NCI-H187 treated with DMSO at 0.1 percent for 48 hours (cell line): ENCODE measurements around the gene RABGAP1L.
"Not testable (repeated sequence)": the region's sequence is repeated elsewhere in the genome, so short reads cannot be mapped to it uniquely, and the experiment has no call there.

Source experiments
- DNase-seq: peaks from one replicate; lab custom pipeline; 2025; lab: John Stamatoyannopoulos, UW

RABGAP1L gene

DNA sequence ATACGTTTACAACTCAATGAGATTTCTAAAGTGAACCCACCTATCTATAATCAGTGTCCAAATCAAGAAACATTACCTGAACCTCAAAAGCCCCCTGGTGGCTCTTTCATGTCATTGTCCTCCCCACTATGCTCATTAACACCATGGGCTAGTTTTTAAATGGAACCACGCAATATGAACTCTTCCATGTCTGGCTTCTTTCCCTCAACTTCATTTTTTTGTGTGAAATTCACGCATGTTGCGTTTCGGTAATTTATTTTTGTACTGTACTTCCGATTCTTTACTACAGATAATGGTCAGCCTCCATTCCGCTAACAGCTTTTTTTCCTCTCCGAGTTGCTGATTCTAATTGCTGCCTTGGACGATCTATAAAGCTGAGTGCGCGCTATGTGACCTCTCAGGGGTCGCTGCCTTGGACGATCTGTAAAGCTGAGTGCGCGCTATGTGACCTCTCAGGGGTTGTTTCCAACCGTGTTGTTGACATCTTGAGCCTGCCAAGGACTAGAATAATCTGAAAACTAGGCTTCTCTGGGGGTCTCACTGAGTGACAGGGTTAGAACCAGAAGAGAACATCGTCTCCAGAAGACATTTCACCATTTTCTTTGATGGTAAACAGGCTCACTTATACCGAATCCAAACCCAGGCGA is 839.4 kb downstream of the RABGAP1L start:
- peak; percentile 62 for DNase-seq

DNA sequence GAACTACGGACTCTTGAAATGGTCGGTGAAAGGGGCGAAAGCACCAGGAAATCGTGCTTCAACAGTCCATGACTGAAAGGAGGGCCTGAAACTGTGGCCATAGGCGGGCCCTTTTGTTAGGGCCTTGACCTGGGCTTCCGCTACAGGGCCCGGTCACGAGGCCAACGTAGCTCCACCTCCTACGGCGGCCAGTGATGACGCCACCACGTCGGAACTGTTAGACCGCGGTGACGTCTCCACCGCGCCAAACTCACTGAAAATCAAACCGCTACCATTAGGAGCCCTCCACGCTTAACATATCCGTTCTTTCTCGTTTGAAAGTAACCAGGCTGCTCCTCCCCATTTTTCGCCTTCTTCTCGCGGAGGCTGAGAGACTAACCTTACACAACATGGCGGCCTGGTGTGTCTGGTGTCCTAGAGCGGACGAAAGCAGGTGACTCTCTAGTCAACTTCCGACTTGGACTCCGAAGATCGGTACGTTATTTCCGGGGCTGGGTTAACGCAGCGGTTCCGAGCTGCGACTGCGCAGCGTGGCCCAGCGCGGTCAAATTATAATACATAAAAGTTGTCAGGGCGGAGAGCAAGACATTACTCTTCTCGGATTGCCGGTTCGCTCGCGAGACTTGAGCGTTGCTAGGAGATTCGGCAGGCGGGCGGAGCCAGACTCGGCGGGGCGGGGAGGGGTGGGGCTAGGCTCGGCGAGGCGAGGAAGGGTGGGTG is 840.1 kb downstream of the RABGAP1L start:
- DNase-seq: peak; percentile 99

DNA sequence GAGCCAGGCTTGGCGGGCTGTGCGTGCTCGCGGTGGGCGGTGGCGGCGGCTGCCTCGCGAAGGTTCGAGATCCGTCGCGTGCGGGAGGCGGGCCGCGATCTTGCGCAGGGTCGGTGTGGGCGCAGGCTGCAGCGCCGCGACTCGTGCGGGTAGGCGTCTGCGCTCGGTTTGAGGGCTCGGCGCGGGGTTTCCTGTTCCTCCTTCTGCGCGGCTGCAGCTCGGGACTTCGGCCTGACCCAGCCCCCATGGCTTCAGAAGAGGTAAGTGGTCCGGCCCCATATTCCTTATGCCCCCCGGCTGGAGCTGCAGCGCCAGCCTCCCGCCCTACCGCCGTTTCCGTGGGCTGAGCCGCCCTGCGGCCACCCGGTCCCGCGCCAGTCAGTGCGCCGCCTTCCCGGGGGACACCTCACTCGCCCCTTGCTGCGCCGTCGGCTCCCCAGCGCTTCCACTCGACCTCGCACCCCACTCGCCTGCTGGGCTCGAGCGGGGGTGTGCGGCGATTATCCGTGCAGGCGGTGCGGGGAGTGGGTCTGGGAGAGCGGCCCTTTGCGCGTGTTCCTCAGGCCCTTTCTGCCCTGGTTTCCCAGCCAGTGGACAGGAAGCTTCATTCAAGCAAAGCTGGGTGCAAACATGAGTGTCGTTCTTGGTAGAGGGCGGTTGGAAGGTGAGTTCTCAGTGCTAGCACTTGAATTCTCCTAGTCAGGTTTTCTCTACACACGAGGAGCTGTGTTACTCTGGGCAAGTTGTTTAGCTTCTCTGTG is 840.8 kb downstream of the RABGAP1L start, which contains the start of gene CACYBP:
Gene CACYBP (plus strand): TSS at position 12 of the 761 bp plus-strand sequence. CDS start 234 bp downstream, at position 246.
- no peak for DNase-seq

DNA sequence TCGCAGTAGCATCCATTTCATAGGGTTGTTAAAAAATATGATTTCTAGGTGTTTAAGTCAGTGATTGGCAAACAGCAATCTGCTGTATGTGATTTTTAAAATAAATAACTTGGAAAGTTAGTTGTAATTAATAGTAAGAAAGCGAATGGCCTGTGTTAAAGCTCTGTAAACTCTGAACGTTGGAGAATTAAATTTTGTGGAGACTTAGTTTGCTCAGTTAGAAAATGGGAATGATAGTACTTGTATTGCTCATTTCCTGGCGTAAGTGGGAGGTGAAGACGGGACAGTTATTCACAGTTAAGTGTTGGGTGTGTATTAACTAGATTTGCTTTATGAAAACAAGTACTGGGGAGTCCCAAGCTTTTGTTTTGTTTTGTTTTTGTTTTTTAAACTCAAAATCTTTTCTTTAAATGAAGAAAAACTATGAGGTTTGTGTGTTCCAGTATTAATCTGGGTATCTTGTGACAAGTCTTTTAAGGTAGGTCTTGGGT is 841.4 kb downstream of the RABGAP1L start:
- no peak for DNase-seq

DNA sequence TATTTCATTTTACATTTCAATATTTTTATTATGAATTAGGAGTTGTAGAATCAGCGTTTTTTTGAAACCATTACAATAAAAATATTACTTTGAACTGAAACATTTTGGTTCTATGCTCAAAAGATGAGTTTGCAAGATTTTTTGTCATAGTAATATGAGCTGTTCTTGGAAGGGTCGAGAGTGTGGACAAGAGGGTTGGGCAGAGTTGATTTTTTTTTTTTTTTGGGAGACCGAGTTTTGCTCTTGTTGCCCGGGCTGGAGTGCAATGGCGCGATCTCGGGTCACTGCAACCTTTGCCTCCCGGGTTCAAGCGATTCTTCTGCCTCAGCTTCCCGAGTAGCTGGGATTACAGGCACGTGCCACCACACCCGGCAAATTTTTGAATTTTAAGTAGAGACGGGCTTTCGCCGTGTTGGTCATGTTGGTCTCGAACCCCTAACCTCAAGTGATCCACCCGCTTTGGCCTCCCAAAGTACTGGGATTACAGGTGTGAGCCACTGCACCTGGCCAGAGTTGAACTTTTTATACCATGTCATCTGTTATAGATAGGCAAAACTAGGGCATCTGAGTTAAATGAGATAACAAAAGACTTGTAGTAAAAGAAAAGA is 843.7 kb downstream of the RABGAP1L start:
- DNase-seq: no peak

DNA sequence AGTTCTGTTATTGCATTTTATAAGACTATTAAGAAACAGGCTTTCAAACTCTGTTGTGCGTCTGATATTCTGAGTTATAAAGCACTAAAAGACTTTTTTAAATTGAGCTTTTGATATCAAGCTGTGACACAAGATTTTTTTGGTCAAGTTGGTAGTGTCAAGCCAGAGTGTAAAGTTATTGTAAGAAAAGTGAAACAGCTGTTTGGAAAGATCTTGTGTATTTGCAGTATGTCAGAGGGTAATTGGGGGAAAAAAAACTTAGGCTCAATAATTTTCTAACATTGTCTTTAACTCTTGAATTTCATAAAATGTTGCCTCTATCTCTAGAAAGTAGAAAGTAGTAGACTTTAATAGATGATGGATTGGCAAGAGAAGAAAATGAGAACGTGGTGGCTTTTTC is 844.2 kb downstream of the RABGAP1L start:
- no peak for DNase-seq

DNA sequence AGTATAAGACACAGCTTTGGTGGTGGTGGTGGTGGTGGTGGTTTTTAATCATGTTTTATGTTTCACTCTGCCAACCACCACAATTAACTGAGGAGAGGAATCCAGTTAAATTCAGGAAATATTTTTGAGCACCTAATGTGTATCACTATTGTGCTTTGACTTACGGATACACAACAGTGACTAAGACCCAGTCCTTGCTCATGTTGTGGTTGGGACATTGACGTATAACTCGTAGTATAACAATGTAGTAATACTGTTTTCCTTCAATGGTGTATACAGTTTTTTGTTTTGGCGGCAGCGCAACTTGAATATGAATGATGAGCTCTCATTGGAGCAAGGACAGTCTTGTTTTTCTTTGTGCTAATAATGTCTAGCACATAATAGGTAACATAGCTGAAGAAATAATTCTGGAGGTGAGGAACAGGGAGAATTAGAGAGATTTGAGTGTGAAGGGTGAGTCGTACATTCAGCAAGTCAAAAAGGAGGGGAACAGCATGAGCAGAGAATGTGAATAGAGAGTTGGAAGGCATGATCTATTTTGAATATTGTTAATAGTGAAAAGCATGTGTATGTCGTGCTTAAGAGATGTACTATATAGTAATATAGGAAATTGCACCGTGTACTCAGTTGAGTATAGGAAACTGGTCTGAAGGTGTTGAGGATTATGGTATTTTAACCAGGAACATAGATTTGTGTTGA is 845.9 kb downstream of the RABGAP1L start:
- no peak for DNase-seq

DNA sequence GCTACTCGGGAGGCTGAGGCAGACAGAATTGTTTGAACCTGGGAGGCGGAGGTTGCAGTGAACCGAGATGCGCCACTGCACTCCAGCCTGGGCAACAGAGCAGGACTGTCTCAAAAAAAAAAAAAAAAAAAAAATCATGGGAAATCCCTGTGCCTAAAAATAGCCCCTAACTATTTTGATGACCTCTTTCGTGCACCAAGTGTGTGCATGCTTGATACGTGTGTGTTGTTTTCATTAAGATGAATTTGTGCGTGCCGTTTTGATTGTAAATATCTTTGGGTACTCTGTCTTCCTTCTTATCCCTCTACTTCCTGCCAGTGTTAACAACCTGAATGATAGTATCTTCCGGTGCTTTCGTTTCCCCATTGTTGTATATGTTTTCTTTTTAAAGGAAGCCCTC is 850.2 kb downstream of the RABGAP1L start:
- DNase-seq: no peak

DNA sequence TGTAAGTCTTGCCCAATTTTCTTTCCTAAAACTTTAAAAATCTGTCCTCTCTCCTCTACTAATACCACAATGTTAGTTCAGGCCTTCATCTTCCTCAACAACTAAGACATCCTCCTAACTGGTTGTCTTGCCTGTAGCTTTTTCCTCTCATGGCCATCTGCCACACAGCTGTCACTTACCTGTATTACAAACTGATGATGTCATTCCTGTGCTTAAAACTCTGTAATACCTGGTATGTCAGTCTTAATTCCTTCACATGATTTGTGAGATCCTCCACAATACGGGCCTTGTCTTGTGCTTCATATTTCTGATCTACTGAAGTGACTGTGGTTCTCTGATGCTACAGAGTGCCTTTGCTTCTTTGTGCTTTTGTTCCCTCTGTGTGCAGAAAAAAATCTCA is 854.1 kb downstream of the RABGAP1L start:
- no peak for DNase-seq

DNA sequence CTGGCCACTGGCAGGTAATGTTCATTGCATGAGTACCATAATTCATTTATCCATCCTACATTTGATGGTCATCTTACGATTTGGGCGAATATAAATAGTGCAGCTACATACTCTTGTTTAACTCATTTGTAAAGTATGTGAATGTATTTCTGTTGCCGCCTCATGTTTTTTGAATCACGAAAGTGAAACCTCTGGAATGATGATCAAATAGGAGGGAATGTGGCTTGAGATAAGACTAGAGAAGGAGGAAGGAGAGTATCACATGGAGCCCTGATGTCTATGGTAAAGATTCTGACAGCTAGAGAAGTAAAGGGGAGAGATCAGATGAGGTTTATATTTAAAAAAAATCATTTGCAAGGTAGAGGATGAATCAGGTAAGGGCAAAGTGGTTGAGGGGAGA is 855.9 kb downstream of the RABGAP1L start:
- DNase-seq: no peak

DNA sequence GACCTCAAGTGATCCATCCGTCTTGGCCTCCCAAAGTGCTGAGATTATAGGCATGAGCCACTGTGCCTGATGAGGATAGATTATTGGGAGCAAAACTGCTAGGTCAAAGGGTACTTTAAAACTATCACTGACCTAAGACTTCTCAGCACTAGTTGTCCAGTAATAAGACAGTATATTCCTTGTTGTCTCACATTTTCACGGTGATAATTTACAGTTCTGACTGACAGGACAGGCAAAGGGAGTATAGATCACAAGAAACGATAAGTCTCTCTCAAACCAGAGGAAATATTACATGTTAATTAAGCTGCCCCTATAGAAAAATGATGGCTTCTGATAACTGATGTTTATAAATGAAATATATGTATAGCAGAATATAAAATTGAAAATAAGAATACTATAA is 860.2 kb downstream of the RABGAP1L start:
- DNase-seq: no peak

DNA sequence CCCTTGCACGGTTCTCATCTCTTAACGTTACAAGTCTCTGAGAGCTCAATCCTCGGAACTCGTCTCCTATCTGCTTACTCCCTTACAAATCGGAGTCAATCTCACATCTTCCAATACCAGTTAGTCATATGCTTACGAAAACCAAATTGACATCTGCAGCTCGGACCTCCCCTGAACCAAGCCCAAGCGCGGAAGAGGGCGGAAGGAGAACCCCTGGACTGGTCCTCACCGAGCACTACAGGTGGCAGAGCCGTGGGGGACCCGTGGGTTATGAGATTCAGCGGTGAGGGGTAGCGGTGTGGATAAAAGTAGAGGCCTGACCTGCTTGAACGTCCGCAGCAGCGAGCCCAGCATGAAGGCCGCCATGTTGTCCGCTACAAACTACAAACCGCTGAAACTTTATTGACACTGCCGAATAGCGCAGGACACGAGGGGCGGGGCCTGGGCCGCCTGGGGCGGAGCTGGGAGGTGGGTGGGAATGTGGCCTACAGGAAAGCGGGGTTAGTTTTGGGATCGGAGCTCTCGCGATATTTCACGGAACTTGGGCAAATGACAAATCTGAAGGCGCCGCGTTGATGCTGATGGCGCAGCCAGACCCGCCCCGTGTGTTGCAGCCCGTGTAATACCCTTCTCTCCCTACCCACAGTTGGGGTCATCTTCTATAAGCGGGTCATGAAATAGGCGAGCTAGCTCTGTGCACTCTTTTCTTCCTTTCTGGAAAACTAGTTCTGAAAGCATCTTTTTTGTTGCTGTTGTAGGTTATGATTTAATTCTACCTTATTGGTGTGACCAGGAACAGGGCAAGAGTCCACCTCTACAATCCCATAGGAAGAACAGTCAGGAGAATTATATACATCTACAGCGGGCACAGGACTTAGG is 864.0 kb downstream of the RABGAP1L start, which contains the start of gene MRPS14:
Gene MRPS14 (minus strand): TSS at position 383 of the 879 bp plus-strand sequence. CDS start 17 bp downstream, at position 366.
- DNase-seq: peak; percentile 98

DNA sequence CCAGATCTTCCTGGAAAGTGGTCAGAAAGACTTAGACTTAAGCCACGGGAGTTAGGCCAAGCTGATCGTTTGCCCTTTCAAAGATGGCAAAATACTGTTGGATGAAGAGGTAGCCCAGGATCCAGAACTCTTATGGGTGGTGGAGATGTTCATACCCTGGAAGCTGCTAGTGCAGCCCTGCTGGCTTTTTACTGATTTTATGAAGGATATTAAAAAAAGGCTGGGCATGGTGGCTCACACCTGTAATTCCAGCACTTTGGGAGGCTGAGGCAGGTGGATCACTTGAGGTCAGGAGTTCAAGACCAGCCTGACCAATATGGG is 864.6 kb downstream of the RABGAP1L start:
- not testable (repeated sequence) for DNase-seq

DNA sequence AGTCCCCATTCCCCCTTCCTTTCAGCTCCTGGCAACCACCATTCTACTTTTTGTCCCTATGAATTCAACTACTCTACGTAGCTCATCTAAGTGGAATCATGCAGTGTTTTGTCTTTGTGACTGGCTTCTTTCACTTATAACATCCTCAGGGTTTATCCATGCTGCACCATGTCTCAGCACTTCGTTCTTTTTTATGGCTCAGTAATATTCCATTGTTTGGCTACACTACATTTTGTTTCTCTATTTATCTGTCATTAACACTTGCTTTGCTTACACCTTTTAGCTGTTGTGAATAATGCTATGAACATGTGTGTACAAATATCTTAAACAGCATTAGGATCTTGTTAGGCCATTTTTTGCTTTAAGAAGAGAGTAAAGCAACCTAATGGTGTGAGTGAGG is 865.5 kb downstream of the RABGAP1L start:
- no peak for DNase-seq

DNA sequence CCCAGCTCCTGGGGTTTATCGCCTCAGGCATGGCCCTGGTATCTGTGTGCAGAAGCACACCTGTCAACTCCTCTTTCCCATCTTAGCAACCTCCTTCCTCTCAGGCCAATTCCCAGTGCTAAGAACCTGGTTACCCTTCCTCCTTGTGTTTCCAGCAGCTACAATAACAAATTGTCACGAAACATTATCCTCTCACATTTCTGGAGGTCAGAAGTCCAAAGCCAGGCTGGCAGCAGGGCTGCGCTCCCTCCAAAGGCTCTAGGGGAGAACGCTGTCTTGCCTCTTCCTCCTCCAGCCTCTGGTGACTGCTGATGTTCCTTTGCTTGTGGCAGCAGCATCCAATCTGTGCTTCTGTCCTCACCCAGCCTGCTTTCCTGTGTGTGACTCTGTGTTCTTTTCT is 874.6 kb downstream of the RABGAP1L start:
- no peak for DNase-seq

DNA sequence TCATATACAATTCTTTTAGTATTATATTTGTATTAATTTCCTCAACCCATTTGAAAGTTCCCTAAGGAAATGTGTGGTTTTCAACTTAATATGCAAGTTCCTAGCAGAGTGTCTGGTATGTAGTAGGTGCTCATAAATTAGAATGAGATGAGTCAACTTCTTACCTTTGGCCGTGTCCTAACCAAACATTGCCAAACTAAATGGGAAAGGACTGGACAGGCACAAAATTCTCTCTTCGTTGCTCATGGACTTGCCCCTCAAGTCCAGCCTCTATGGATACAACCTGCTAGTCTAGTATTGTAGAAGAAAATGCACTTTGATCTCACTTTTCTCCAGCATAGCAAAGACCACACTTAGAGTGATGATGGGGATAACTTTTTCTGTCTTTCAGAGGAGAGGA is 875.5 kb downstream of the RABGAP1L start:
- no peak for DNase-seq

DNA sequence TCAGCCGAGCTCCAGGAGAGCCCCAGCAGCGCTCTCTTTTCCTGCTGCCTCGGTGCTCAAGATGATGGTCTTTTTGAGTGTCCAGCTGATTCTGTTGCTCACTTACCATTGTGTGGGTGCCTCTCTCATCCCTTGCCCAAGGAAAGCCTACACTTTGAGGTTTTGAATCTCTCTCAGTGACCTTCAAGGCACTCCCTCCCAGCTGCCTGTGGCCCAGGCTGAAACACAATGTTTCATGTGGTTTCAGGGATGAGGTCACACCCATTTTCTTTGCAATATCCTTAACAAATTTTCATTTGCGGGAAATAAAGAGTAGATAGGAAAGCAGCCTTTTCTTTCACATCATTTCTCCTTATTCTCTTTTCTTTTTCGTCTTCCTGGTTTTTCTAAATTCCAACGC is 876.5 kb downstream of the RABGAP1L start:
- DNase-seq: no peak

DNA sequence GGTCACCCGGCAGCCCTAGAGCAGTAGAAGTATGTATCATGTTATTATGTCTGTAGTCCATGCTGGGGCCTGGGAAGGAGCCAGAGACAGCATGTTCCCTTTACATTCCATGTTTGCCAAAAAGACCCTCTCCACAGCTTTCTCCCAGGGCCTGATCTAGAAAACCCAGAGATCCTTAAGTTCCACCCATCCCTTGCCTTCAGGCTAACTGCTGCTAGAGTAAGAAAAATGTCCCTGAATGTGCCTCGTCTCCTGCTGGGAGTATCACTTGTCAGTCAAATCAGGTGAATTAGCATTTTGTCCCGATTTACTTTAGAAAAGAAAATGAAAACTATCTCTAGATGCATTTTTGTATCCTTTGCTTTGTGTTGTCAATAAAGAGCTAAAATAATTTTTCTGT is 877.2 kb downstream of the RABGAP1L start:
- DNase-seq: no peak

DNA sequence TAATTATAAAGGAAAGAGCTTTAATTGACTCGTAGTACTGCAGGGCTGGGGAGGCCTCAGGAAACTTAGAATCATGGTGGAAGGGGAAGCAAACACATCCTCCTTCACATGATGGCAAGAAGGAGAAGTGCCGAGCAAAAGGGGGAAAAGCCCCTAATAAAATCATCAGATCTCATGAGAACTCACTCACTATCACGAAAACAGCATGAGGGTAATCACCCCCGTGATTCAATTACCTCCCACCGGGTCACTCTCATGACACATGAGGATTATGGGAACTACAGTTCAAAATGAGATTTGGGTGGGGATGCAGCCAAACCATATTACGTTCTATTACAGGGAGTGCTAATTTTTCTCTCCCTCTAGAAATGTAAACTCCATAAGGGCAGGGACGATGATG is 878.1 kb downstream of the RABGAP1L start:
- DNase-seq: no peak

DNA sequence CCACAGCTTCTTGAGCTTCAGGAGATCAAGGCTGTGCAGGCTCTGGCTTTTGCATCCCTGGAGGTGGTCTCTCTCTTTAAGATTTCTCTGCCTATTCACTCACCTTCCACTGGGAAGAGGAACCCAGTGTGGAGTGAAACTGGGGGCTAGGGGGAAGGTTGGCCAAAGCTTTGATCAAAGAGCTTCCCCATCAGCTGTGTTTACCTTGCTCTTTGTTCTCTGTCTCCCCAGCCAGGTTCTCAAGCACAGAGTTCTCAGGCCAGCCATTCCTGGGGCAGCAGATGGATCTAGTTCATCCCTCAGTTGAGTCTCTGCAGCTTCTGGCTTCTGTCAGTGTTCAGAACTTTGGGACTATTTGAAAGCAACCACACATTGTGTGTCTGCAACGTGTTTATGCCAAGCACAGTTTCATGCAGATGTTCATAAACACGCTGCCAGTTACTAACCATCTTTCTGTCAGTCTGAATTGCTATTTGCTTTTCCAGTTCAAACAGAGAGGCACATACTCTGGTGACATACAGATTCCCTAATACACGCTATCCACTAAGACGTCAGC is 881.1 kb downstream of the RABGAP1L start:
- no peak for DNase-seq
